SH-SY5Y (cell line): ENCODE measurements around the gene TRIO.

Experiments
- GATA2 ChIP-seq: IDR thresholded peaks from 2 replicates; pipeline ENCODE4 v1.6.1; 2011; ENCODE audit warnings: mild to moderate bottlenecking, low read depth, low read length
- GATA3 ChIP-seq: IDR thresholded peaks from 2 replicates; pipeline ENCODE4 v1.6.1; 2011; ENCODE audit warnings: low read depth, mild to moderate bottlenecking, low read length, moderate library complexity

TRIO gene

DNA sequence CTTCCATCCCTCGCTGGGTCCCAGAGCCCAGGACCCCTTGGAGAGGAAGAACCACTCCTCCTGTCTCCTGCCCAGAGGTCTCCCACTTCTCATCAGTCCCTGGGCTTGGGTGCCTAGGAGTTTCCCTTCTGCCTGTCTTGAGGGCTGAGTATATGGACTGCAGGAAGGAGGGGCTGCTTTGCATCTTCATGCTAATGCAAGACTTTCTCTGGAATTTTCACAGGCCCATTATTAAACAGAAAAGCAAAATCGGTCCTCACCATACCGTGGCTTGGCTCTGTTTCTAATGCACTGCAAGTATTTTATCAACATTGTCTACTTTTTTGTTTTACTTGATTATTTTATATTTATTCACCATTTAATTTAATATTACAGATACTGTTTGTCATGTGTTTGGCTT is 34.5 kb downstream of the TRIO start:
- TF ChIP-seq GATA2 (no peak), GATA3 (no peak)

GRCh38 chr5:14178091-14178490 is 34.9 kb downstream of the TRIO start:
- TF ChIP-seq GATA2 = no peak
- TF ChIP-seq GATA3 = no peak

DNA sequence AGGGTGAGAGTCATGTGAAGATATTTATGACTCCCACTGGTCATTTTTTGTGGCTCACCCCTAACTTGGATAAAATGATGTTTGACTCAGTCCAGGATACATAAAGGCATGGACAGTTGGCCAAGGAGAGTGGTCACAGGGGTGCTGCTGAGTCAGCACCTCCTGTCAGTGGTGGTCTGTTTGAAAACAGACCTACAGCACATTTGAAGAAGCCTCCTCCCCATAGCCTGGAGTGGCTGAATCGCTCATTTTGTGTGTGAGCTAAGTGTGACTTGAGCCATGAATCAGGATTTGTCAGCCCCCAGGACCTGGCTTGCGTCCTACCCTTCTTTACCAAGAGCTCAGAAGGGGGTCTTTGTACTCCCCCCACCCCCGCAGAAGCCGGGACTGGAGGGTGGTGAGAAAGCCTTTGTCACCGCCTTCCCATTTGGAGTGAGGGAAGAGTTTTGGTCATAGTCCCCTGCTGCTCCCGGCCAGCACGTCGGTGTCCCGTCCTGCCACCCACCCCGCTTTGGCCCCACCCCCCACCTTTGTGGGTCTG is 35.6 kb downstream of the TRIO start:
- TF ChIP-seq GATA2 (no peak), GATA3 (no peak)

GRCh38 chr5:14179446-14179845 is 36.3 kb downstream of the TRIO start:
- no peak for TF ChIP-seq GATA2
- TF ChIP-seq GATA3 = no peak

DNA sequence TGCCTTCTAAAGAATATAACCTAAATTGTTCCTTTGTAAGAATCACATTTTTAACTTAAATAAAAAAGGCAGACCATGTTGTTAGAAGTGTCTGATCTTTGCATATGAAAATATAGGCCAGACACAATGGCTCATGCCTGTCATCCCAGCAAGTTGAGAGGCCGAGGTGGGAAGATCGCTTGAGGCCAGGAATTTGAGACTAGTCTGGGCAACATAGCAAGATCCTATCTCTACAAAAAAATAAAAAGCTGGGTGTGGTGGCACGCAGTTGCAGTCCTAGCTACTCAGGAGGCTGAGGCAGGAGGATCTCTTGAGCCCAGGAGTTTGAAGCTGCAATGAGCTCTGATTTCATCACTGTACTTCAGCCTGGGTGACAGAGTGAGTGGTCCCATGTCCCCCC is 37.3 kb downstream of the TRIO start:
- no peak for TF ChIP-seq GATA3
- no peak for TF ChIP-seq GATA2

GRCh38 chr5:14181299-14181968 is 38.3 kb downstream of the TRIO start:
- TF ChIP-seq GATA2 (peak; percentile 87), GATA3 (peak; percentile 77)

DNA sequence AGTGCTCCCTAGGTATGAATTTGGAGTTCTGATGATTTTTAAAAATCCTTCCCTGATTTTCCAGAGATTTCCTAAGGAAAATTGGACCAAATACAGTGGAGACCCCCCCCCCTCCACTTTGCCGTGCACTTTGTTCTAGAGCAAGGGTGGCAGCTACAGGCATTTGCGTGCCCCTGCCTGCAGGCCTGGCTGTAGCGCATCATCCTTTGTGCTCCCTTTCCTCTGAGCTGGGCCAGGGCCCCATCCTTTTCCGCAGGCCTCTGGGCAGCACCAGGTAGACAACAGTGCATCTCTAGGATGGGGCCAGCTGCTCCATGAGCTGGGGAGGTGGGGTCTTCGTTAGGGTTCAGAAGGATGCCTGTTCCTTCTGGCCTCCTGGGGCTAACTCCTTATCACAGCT is 39.6 kb downstream of the TRIO start:
- TF ChIP-seq GATA3 (no peak), GATA2 (no peak)

DNA sequence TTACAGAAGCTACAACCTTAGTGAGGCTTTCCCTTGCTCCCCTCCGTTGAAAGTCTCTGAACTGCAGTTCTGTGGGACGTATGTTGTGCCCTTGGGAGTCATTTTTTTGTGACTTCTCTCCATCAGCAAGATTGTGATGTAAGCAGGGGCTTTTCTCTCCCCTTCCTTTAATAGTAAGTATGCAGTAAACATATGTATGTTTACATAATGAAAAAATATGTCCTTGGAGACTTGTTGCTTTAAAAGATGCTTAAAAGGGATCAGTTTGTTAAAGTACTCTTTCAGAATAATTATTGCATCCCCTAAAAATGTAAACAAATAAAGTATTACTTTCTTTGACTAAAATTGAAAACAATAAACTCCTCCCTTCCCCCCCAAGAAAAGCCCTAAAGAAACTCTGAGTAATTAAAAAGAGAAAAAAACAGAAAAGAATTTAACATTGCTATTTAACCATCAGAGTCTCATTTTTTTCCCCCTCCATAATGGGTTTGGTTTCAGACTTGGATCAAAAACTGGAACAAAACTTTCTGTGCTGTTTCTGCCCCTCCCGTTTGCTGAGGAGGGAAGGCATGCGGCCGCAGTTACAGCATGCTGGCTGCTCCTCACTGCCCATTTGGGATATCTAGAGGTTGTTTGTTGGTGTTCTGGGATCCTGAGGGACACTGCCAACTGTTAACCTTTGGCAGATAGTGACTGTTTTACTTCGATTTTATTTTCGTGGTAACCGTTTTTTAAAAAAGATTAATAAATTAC is 40.2 kb downstream of the TRIO start:
- TF ChIP-seq GATA2 (no peak), GATA3 (no peak)

- no peak for TF ChIP-seq GATA2
- TF ChIP-seq GATA3 = no peak
These were observed 40.9 kb downstream of the TRIO start for GRCh38 chr5:14184082-14184481.

DNA sequence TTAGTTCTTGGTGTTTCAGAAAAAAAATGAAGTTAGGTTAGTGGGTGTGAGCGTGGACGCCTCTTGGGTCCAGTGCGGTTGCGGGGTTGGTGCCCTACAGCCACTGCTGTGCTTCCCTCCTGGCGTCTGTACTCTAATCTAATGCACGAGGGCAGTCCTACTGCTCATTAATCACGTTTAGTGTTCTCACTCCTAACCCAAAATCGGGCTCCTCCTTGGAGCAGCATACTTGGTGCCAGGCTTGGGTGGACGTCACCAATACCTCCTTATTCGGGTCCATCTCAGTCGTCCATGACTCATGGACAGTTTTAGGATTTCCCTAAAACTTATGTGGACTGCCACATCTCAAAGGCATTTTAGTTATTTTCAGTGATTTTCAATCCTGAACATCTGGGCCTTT is 41.6 kb downstream of the TRIO start:
- TF ChIP-seq GATA2 (no peak), GATA3 (no peak)

GRCh38 chr5:14185326-14186058 is 42.4 kb downstream of the TRIO start:
- TF ChIP-seq GATA2 (no peak), GATA3 (no peak)

DNA sequence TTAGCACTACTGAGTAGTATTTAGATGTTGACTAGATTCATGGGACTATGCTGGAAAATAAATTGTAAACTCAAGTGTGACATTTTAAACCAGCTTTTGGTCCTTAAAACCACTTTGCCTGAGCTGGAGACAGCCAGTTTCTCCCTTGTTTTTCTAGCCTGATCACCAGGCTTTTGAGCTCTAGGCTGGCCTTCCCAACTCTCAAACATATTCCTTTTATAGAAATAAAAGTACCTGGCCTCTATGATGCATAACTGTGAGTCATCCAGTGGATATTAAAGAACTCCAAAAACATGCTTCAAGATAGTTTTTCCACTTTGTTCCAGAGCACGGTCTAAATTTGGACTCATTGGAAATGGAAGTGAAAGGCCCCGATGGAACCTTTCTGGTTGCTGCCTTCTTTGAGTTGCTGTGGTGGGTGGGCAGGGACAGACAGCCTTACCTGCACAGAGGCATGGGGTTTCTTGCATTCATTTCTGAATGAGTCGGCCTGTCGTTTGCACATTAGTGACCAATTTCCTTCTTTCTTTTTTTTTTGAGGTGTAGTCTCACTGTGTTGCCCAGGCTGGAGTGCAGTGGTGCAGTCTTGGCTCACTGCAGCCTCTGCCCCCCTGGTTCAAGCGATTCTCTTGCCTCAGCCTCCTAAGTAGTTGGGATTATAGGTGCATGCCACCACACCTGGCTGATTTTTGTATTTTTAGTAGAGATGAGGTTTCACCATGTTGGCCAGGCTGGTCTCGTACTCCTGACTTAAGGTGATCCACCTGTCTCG is 43.1 kb downstream of the TRIO start:
- TF ChIP-seq GATA3 (no peak), GATA2 (no peak)

DNA sequence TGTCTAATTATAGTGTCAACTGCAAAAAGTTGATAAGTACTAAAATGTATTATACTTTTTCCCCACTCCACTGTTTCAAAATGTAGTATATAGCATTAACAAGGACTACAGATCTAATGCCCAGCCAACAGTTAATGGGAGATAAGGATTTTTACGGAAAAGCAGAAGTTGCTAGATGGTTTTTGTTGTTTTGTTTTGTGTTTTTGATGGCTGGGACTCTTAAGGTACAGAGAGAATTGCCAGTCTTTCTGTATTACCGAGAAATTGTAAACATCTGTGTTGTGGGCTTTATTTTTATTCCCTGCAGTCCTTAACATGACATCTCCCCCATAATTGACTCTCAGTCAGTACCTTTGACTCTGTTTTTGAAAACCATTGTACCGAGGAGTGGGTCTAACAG is 44.0 kb downstream of the TRIO start:
- TF ChIP-seq GATA3 = no peak
- no peak for TF ChIP-seq GATA2

DNA sequence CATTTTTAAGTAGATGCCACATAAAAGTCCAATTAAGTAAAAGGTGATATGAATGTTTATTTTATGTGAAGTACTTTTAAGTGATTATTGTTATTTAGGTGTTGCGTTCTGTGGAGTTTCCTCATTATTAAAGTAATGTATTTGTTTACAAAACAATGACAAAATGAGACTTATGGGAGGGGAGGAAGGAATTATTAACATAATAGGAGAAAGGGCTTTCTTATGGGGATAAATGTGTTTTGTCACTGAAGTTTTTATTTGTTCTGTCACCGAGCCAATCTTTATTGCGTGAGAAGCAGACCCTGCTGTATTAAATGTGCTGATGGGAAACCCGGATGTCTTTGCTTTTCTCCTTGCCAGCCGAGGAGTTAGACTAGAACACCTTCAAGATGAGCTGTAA is 44.5 kb downstream of the TRIO start:
- TF ChIP-seq GATA2 (no peak), GATA3 (no peak)

DNA sequence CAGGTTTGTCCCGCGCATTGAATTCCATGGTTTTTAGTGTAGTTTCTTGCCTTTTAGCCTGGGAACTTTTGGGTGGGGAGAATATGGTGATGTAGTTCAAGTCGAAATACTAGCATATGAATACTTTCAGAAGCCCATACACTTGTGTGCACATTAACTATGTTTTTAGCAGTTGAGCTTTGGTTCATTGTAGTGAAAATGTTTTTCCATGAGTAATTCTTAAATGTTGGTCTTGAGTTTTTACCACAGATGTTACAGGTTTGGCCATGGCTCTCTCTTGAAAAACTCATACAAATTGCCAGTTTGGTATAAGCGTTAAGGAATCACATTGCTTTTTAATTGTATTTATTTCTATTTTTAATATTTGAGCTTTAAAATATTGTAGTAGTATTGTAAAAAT is 45.6 kb downstream of the TRIO start:
- TF ChIP-seq GATA3 = no peak
